NOMO-1 (cell line): Measurements from ENCODE around the gene MTMR2.
"Not testable (repeated sequence)": the region's sequence is repeated elsewhere in the genome, so short reads cannot be mapped to it uniquely, and the experiment has no call there.

Source experiments
- DNase-seq, 2 experiments: peaks; one replicate each; lab custom pipeline; 2025; ENCODE audit not compliant: unreplicated experiment in 2 of 2; lab: John Stamatoyannopoulos, UW

The MTMR2 gene

DNA sequence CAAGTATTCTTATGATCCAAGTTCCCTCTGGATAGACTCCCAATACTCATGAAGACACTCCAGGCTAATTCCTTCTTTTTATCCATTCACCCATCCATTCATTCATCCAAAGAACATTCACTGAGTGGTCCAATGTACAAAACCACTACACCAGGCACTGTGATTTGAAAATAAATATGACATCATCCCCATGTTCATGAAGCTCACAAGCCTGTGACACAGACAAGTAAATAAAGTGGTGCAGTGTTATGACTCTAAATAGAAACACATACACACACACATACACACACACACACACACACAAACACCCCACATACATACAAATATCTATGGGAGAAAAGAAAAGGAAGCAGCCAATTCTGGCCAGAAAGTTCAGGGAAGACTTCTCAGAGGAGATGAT lies 35.5 kb downstream of the MTMR2 start:
- DNase-seq: no peak

DNA sequence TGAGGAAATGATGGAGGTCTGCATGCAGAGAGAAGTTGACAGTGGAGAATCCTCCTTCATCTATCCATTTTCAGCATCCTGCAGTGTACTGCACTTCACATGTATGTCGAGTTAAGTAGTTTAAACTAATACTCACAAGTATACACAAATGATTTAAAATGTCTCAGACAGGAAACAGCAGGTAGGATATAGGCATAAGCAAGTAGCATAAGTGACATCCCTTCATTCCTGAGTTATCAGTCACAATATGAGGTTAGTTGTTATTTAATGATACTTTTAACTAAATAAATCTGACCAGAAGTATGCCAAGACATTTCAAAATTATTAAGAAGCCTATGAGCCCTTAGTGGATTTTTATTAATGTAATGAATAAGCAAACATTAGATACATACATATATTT lies 37.4 kb downstream of the MTMR2 start:
- no peak for DNase-seq

DNA sequence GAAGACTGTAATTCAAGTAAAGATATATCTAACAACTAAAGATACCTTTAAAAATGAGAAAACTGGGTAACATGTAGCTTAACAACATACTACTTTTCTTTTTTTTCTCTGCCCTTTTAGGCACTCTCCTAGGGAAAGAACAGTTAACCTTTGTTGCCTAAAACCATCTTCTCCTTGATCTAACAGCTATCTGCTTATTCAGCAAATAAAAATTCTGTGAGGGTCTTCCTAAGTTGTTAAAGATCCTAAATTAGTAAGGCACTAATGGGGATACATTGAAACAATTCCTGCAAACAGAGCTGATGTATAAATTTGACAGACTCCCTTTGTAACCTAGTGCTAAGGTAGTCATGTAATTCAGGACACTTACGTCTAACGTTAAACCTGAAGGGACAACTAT lies 39.1 kb downstream of the MTMR2 start:
- DNase-seq: no peak

DNA sequence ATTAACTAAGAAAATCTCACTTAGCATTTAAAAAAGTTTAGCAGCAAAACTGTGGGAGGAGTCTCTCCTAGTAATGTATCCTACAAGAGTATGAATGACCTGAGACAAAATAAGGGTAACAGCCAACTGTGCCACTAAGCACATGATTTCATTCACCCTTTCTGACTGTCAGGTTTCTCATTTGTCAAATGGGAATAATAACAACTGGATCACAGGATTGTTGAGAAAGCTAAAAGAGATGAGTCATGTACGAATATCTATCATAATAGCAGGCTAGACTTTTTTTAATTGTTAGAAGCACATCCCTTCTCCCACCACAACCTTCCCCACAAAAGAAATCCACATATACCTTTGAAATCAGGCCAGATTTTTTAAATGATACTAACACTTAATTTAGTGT lies 39.5 kb downstream of the MTMR2 start:
- DNase-seq: no peak

DNA sequence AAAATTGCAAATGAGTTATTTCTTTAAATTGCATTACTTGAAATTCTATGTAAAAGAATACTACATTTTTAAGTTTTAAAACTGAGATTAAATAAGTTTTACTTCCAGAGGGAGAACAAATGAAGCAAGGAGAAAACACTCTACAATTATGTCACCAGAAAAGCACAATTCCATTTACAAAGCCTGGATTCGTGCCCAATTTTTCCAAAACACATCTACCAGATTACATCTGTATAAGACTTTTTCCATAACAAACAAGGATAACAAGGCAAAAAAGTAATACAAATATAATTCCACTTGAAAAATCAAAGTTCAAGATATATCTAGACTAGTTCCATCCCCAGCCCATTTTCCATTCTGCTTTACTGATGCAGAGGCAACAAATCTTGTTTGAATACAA lies 40.5 kb downstream of the MTMR2 start:
- DNase-seq: no peak

DNA sequence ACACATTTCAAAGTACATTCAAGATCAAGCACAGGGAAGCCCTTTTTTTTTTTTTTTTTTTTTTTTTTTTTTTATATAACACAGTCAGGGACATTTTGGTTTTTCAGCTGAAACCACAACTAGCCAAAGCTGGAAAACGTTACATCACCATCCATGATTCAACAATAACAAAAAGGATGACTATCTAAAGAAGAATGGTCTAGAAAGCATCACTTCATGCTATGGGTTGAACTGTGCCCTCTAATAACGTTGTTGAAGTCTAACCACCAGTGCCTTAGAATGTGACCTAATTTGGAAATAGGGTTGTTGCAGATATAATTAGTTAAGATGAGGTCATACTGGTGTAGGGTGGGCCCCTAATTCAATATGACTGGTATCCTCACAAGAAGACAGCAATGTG lies 46.6 kb downstream of the MTMR2 start:
- DNase-seq: no peak

DNA sequence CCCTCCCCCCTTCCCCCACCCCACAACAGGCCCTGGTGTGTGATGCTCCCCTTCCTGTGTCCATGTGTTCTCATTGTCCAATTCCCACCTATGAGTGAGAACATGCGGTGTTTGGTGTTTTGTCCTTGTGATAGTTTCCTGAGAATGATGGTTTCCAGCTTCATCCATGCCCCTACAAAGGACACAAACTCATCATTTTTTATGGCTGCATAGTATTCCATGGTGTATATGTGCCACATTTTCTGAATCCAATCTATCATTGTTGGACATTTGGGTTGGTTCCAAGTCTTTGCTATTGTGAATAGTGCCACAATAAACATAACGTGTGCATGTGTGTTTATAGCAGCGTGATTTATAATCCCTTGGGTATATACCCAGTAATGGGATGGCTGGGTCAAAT lies 53.0 kb downstream of the MTMR2 start:
- DNase-seq: not testable (repeated sequence)

DNA sequence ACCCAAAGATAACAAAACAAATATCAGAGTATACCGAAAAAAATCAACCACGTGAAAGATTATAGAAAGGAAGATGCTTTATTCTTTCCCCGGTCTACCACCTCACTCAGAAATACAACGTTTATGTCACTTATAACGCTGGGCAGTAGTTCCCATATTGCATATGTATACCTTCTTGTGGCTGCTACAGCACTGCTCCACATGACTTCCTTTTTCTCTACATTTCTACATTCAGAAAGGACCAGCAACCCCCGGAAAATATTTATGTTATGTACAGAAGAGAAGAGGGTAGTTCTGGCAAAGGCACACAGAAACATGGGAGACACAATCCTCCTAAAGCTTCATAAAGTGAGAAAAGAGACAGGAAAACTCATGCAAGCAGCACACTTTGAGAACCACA lies 56.8 kb downstream of the MTMR2 start:
- DNase-seq: peak in 1 of 2 experiments; percentile 37

DNA sequence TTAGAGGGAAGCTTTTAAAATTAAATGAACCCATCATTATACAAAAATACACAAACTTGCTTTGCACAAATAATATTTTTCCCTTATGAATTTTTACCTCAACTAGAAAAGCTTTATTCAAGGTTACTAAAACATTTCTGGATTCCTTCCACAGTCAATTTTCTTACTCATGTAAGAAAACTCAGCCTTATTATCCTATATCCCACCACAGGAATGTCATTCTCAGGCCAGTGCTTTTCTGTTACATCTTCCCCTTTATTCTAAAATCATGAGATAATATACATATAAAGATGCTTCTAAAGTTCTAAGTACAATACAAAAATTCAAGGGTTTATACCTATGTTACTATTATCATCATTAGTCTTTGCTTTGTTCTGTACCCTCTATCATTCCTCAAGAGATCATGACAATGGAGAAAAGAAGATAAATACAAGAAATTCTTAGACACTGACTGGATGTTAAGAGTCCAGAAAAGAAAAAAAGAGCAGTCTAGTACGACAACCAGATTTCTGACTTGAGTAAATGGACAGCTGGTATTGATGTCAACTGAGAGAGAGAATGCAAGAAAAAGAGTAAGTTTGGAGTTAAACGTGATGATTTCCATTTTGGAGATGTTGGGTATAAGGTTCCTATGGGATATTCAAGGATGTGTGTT lies 60.3 kb downstream of the MTMR2 start:
- no peak for DNase-seq

DNA sequence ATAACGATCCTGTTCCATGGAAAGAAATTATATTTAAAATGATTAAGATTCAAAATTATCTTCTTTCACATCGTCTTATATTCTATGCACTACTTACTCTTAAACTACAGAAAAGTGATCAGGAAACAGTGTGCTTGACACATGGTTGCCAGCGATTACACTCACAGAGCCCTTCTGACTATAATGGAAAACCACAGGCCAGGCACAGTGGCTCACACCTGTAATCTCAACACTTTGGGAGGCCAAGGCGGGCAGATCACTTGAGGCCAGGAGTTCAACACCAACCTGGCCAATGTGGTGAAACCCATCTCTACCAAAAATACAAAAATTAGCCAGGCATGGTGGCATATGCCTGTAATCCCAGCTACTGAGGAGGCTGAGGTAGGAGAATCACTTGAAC lies 63.9 kb downstream of the MTMR2 start:
- DNase-seq: not testable (repeated sequence)

DNA sequence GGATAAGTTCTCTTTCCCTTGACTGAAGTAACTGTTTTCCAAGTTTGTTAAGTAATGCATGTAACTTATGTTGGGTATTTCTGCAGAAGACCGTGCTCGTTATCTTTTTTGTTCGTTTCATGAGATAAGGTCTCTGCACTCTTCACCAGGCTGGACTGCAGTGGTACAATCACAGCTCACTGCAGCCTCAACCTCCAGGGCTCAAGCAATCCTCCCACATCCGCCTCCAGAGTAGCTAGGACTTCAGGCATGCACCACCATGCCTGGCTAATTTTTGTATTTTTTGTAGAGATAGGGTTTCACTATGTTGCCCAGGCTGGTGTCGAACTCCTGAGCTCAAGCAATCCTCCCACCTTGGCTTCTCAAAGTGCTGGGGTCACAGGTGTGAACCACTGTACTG lies 69.5 kb downstream of the MTMR2 start:
- DNase-seq: not testable (repeated sequence)

DNA sequence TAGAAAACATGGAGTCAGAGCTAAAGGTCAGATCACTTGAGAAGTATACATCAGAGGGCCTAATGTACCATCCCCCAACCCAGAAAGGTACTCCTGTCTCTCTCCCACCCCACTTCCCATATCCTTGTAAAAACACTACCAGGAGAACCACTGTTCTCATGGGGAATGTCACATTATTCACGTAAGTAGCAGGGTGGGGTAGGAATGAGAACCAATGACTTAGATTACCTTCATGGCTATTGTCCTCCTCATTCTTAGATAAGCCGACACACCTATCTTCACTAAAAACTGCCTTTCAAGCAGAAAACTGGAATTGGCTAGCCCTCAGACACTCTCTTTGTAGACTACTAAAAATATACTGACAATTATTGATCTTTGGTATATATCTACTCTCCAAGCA lies 70.0 kb downstream of the MTMR2 start:
- DNase-seq: no peak

DNA sequence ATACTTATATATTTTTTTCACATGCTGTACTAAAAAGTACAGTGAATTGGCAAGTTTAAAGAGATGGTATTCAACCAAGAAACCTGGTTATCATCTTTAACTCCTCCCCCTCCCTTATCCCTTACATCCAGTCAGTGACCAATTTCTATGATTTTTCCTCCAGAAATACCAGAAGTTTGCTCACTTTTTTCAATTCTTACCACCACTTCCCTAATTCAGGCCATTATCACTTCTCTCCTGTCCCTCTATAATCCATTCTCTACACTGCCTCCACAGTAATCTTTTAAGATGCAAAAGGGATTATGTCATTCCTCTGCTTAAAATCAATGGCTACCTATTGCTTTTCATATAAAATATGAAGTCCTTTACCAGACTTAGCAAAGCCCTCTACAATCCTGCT lies 70.8 kb downstream of the MTMR2 start:
- DNase-seq: no peak

DNA sequence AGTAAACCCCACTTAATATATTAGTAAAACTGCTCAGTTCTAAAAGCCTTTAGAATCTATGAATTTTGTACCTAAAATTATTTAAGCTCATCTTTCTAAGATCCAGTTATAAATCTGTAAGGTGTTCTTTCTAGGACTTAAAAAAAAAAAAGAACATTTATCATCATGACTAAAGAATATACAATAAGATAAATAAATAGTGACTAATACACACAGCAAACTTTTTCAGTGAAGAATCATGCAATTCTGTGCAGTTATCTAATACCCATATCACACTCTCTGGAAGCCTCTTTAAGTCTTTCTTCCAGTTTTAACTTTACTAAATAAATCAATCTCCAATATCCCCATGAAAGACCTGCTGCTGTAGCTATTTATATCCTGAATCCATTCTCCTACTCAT lies 73.8 kb downstream of the MTMR2 start:
- no peak for DNase-seq

DNA sequence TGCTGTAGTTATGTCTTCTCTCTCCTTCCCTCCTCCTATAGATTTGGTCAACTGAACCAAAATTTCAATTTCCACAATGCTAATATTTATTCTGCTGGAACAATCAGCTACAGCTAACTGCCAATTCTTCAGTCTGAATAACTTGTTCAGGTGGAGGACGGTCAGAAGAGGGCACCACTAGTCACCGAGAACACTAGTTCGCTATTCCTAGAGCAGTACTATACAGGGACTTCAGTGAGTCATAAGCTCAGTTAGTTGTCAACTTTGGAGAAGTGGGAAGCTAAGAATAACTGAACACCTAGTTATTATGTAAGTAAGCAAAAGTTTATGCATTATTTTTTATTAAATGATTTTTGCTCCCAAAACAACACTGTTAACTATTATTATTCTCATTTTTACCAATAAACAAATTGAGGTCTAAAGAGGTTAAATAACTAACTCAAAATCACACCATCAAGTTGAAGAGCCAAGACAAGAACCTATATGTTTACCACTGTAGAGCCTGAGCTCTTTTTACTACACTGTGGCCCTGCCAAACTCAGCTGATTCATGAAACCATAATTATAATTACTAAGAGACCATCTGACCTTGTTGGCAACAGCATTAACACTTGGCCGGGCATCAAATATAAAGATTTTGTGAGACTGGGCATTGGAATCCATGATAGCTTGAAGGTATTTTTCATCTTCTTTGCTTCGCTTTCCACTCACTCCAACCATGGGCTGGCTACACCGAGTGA lies 74.7 kb downstream of the MTMR2 start:
- DNase-seq: peak; percentile 26 to 63

DNA sequence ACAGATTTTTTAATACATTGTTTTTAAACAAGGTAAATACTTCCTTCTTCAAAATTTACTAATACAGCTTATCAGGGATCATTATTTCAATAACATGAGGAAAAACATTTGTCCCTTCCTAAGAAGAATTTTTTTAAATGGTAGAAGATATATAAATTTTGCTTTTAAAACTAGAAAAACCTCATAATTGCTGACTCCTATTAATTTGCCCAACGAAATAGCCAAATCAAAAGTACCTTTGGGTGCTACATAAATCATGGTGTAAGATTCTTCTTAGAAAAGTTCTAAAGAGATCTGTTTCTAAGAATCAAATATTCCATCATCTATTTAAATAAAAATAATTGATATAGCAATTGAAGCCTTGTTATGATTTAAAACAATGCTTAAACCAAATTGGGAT lies 78.7 kb downstream of the MTMR2 start:
- no peak for DNase-seq

DNA sequence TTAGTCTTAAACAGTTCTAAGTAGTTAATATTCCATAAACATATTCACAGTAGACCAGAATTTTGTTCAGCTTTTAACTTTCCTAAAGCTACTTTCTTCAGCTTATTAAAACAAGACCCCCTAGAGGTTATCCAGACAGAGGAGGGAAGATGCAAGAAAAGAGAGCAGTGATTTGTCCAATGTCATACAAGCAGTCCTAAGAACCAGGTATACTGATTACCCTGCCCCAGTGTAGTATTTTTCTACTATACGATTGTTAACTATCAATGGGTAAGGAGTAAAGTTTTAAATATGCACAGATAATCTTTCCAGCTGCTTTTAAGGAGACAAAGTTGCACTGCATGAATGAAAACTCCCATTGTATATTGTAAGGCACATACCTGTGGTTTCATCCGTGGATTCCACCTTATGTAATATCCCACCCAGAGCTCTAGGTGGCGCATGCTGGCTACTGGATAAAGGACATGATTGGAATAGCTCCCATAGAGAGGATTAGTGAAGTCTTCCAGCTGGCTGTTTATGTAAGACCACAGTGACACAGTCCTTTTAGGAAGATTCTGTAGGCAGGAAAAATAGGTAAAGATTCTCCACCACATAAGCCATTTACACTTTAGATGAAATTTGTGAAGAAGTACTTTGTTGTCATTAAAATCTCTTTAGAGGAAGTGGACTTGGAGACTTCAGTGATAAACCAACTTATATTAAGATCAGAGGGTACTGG lies 88.0 kb downstream of the MTMR2 start:
- DNase-seq: peak in 1 of 2 experiments; percentile 44

DNA sequence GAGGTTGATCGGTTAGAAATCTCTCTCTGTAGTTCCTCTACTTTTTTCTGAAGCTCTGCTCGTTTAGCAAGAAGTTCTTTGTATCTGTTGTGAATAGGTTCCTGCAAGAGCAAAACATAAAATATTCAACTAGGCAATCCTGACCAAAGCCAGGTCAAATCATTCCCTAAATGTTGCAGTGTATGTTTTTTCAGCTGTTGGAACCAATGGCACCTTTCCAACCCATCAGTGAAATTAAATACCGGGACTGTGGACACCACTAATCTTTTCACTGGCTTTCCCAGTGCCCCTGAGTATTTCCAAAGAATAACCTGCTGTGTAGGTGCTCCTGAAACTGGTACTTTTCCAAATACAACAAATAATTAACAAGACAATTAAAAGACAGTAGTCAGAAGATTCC lies 88.6 kb downstream of the MTMR2 start:
- no peak for DNase-seq

DNA sequence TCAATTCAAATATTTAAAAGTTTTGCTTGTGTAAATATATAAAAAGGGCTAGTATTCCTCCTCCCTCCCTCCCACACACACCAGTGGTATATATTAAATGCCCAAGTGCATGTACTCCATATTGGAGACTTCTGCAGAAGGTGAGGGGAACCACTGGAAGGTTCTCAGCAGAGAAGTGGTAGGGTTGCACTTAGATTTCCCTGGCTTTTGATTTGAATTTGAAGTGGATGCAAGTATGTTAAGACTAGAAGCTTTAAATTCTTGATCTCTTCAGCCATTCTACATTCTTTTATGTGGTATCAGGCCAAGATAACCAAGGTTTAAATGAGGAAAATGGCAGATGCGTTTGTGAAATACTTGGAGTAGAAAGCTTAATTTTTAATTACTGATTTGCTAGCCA lies 90.5 kb downstream of the MTMR2 start:
- no peak for DNase-seq

DNA sequence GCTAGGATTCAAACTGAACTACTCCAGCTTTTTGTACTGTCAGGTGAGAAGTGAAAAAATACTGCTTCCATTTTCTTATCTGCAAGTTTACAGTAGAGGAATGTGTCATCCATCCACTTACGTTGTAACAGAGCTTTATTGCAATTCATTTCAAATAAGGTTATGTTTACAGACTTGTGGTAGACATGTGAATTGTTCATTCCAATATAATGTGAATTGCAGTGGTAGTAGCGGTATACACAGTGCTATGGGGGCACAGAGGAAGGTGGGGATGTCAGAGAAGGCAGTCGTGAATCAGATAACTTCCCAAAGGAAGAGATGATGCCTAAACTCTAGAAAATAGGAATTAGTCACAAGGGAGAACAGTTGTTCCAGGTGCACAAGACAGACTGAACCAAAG lies 91.1 kb downstream of the MTMR2 start:
- no peak for DNase-seq

DNA sequence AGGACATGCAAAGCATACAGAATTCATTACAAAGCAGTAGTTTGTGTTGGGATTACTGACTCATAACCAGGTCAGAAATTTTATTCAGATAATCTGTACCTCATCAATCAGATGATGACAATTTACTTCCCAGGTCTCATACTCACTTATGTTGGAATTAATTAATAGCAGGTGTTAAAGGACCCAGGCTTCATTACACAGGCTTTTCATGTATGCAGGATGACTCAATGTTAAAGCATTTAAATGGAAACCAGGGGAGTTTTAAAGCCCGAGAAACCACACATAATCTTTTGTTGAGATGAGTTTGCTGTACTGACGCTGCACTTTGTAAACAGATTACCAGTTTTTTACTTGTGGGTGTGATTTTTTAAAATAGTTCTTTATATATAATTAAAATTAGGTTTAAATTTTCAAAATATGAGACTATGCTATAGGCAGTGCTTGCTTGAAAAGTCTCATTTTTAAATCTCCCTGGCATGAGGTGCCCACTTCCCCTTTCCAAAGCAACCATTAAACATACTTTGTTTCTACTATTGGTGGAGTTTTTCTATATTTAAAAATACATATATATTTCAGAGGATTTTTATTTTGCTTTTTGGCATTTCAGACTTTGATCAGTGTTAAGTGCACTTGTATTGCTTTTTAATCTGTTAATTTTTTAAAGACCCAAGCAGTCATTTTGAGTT lies 92.6 kb downstream of the MTMR2 start:
- no peak for DNase-seq
